ENCODE data around the gene FLCN.

GRCh38 chr17:17169396-17169795 is 67.6 kb downstream of the FLCN start:
- TF ChIP-seq POLR2AphosphoS5 (IDR thresholded peaks at IDR 0.05; ENCODE audit: insufficient read depth, low read depth, low read length) (no peak), CTCF (IDR thresholded peaks at IDR 0.05; ENCODE audit: extremely low read depth in 1 of 2, insufficient read depth in 1 of 2, low read depth in 1 of 2, low read length in 2 of 2) (no peak), EZH2 (IDR thresholded peaks at IDR 0.05; ENCODE audit: borderline replicate concordance, low read depth, low read length, severe bottlenecking) (no peak), JUN (IDR thresholded peaks at IDR 0.05; ENCODE audit: borderline replicate concordance, insufficient read depth, insufficient read length, low read depth) (no peak), MYC (IDR thresholded peaks at IDR 0.05; ENCODE audit: low read depth, low read length) (no peak), POLR2A (IDR thresholded peaks at IDR 0.05; ENCODE audit: low read depth, low read length) (no peak)
